ENCODE measurements around the gene LRBA. TPM values are rescaled to one million over a fixed set of nuclear protein-coding genes. Genes with fewer than 3 reads are reported as not detected.

Gene LRBA
- total RNA-seq, 1 donor from 2014 or later: 39.9 TPM

GRCh38 chr4:150855981-150856510 lies 159.0 kb downstream of the LRBA start:
- ATAC-seq (no peak), DNase-seq (no peak)
- intact Hi-C loops (cut with DNase I): no loop called here
- H3K4me1 ChIP-seq: no peaks in the 10 kb centered on the region
- no peaks in the 10 kb centered on the region for H3K27me3 ChIP-seq
- no peaks in the 10 kb centered on the region for H3K9me3 ChIP-seq
- no peak overlapping the region for H3K27ac ChIP-seq
- peaks cover 10% of the 10 kb centered on the region for H3K36me3 ChIP-seq
- no peak overlapping the region for H3K4me3 ChIP-seq
- TF ChIP-seq CTCF (IDR thresholded peaks at IDR 0.05): no peak

- Histone ChIP-seq H3K36me3 (peaks cover 10% of the 10 kb centered on the region), H3K4me3 (no peak overlapping the region), H3K9me3 (no peaks in the 10 kb centered on the region), H3K27me3 (no peaks in the 10 kb centered on the region), H3K4me1 (no peaks in the 10 kb centered on the region), H3K27ac (no peak overlapping the region)
- no peak for TF ChIP-seq CTCF (IDR thresholded peaks at IDR 0.05)
- ATAC-seq: no peak
- intact Hi-C loops (cut with DNase I): no loop called here
- DNase-seq: no peak
These were observed 160.5 kb downstream of the LRBA start for GRCh38 chr4:150854600-150854999.

- H3K36me3 ChIP-seq: peaks cover 10% of the 10 kb centered on the region
- intact Hi-C loops (cut with DNase I): no loop called here
- ATAC-seq: no peak
- no peak for TF ChIP-seq CTCF (IDR thresholded peaks at IDR 0.05)
- H3K4me1 ChIP-seq: no peaks in the 10 kb centered on the region
- no peaks in the 10 kb centered on the region for H3K9me3 ChIP-seq
- H3K27me3 ChIP-seq: no peaks in the 10 kb centered on the region
- no peak overlapping the region for H3K27ac ChIP-seq
- H3K4me3 ChIP-seq: no peak overlapping the region
- no peak for DNase-seq
These were observed 161.2 kb downstream of the LRBA start for GRCh38 chr4:150853882-150854281.

GRCh38 chr4:150852216-150852615 lies 162.9 kb downstream of the LRBA start:
- no peak overlapping the region for H3K4me3 ChIP-seq
- TF ChIP-seq CTCF (IDR thresholded peaks at IDR 0.05): no peak
- H3K4me1 ChIP-seq: no peaks in the 10 kb centered on the region
- intact Hi-C loops (cut with DNase I): no loop called here
- H3K36me3 ChIP-seq: peaks cover 10% of the 10 kb centered on the region
- no peak overlapping the region for H3K27ac ChIP-seq
- ATAC-seq (peak; percentile 41), DNase-seq (no peak)
- H3K27me3 ChIP-seq: no peaks in the 10 kb centered on the region
- H3K9me3 ChIP-seq: no peaks in the 10 kb centered on the region

GRCh38 chr4:150849016-150849415 lies 166.1 kb downstream of the LRBA start:
- no peaks in the 10 kb centered on the region for H3K9me3 ChIP-seq
- peaks cover 22% of the 10 kb centered on the region for H3K36me3 ChIP-seq
- ATAC-seq (no peak), DNase-seq (no peak)
- H3K4me3 ChIP-seq: no peak overlapping the region
- intact Hi-C loops (cut with DNase I): no loop called here
- no peak for TF ChIP-seq CTCF (IDR thresholded peaks at IDR 0.05)
- H3K27ac ChIP-seq: no peak overlapping the region
- no peaks in the 10 kb centered on the region for H3K4me1 ChIP-seq
- no peaks in the 10 kb centered on the region for H3K27me3 ChIP-seq

- intact Hi-C loops (cut with DNase I): no loop called here
- Histone ChIP-seq H3K27ac (no peak overlapping the region), H3K36me3 (peaks cover 11% of the 10 kb centered on the region), H3K27me3 (no peaks in the 10 kb centered on the region), H3K4me1 (no peaks in the 10 kb centered on the region), H3K4me3 (no peak overlapping the region), H3K9me3 (no peaks in the 10 kb centered on the region)
- no peak for ATAC-seq
- TF ChIP-seq CTCF (IDR thresholded peaks at IDR 0.05): no peak
- DNase-seq: no peak
These were observed 186.9 kb downstream of the LRBA start for GRCh38 chr4:150828159-150828558.
